ENCODE measurements around the gene LIX1L. TPM values are rescaled to one million over a fixed set of nuclear protein-coding genes. Genes with fewer than 3 reads are reported as not detected.

Gene LIX1L
- total RNA-seq, 1 experiment from 2014 or later = 12.4 TPM

DNA sequence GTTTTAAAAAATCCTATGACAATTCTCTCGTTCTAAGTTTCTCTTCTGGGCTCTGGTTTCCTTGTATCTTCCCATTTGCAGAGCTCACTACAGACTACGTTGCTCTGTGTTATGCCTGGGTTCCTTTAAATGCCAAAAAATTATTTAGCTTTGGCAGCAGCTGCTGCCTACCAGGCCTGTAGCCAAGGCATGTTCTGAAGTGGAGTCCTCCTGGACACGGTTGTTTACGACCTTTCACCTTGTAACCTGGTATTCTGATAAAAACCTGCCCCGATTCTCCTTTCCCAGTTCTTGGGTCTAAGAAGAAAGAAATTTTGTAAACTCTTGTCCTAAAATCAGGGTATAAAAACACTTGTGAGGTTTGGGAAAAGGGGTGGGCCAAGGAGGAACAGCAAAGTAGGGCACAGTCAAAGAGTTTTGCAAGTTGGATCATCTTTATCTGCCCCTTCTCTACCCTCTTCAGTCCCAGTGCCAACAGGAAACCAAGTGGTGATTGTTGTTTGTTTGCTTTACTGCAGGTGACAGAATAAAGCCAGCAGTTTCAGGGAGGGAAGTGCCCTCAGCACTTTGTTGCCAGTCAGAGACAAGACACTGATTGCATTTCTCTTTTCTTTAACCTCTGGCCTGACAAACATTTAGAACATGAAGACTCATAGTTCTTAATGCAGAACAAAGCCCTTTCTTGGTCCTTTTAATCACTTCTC lies 41.7 kb upstream of the LIX1L start:
- Histone ChIP-seq H3K79me2 (ENCODE audit: insufficient read depth, low read length) (no peaks in the 10 kb centered on the region), H4K20me1 (ENCODE audit: insufficient read depth) (no peaks in the 10 kb centered on the region), H3K4me1 (ENCODE audit: control insufficient read depth in 1 of 2, insufficient read depth in 2 of 2, low read length in 2 of 2) (no peaks in the 10 kb centered on the region), H3K9ac (ENCODE audit: low read length) (no peak overlapping the region), H3K36me3 (ENCODE audit: control insufficient read depth in 1 of 2, insufficient read depth in 2 of 2, low read length in 2 of 2) (no peaks in the 10 kb centered on the region), H3K4me3 (replicated peaks in 1 of 2; ENCODE audit: low read depth in 1 of 2, low read length in 2 of 2) (no peak overlapping the region), H3K27ac (ENCODE audit: low read depth, low read length) (no peak overlapping the region), H3K4me2 (ENCODE audit: low read length) (no peak overlapping the region), H2AFZ (ENCODE audit: low read depth, low read length, poor library complexity, severe bottlenecking) (no peak overlapping the region), H3K9me3 (ENCODE audit: control insufficient read depth in 1 of 2, insufficient read depth in 1 of 2, low read depth in 1 of 2, low read length in 2 of 2) (no peaks in the 10 kb centered on the region), H3K9me2 (ENCODE audit: insufficient read depth) (no peaks in the 10 kb centered on the region), H3K27me3 (ENCODE audit: insufficient read depth, low read length) (no peaks in the 10 kb centered on the region)
- DNase-seq (ENCODE audit: low read depth, low spot score) = no peak
- POLR2A ChIA-PET = no interaction called here
- no TSS peak for BruUV-seq (replicated peaks)
- intact Hi-C loops (cut with micrococcal nuclease) = loop anchor here (10.0 kb wide), 1 partner anchor 55 kb away; no protein-coding TSS in a partner anchor
- RAD21 ChIA-PET (ENCODE audit: low non-redundant PET in 1 of 2, low total read pairs in 2 of 2, uncharacterized antibody in 2 of 2, unreplicated experiment in 2 of 2) = no interaction called here
- CTCF ChIA-PET = no interaction called here
- TF ChIP-seq SRF (IDR thresholded peaks at IDR 0.05; ENCODE audit: low read depth) (no peak), EZH2 (IDR thresholded peaks at IDR 0.05) (no peak), SP1 (IDR thresholded peaks at IDR 0.05; ENCODE audit: low read depth) (no peak), ELF1 (IDR thresholded peaks at IDR 0.05; ENCODE audit: borderline replicate concordance, low read depth) (no peak)
- ATAC-seq = no peak

DNA sequence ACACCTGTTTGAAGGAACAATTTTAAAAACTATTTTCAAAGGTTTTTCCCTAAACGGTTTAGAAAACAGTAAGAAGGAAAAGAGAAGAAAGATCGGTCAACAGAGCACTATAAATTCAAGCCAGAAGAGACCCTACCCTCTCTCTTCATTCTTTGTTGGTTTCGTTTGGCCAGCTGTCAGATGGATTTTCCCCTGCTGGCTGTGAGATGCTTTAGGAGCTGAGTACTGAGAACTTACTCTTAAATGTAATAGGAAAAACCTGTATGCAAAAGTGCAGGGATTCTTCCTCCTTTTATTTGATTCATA lies 39.9 kb upstream of the LIX1L start:
- H3K79me2 ChIP-seq (ENCODE audit: insufficient read depth, low read length) = no peaks in the 10 kb centered on the region
- ATAC-seq (no peak), DNase-seq (ENCODE audit: low read depth, low spot score) (no peak)
- POLR2A ChIA-PET = interaction anchor here (1.4 kb wide), 1 partner anchor 10 kb away, joined by 3 read pairs; no protein-coding TSS in a partner anchor
- H3K27me3 ChIP-seq (ENCODE audit: insufficient read depth, low read length) = no peaks in the 10 kb centered on the region
- TF ChIP-seq EZH2 (IDR thresholded peaks at IDR 0.05) (no peak), POLR2A (IDR thresholded peaks at IDR 0.05; ENCODE audit: borderline replicate concordance, extremely low read depth, insufficient read depth, insufficient read length) (no peak), YY1 (IDR thresholded peaks at IDR 0.05; ENCODE audit: extremely low read depth, insufficient replicate concordance, low read depth, low read length) (no peak), ZFX (IDR thresholded peaks at IDR 0.05) (no peak), SIN3A (IDR thresholded peaks at IDR 0.05; ENCODE audit: low read depth) (no peak), EZH2phosphoT487 (IDR thresholded peaks at IDR 0.05; ENCODE audit: borderline replicate concordance) (no peak), CBX3 (IDR thresholded peaks at IDR 0.05; ENCODE audit: low read depth) (no peak), CEBPB (IDR thresholded peaks at IDR 0.05; ENCODE audit: low read depth) (no peak), SRF (IDR thresholded peaks at IDR 0.05; ENCODE audit: low read depth) (no peak), ZNF274 (IDR thresholded peaks at IDR 0.05; ENCODE audit: low read depth, low read length) (no peak)
- TF ChIP-seq, protein P1, sequence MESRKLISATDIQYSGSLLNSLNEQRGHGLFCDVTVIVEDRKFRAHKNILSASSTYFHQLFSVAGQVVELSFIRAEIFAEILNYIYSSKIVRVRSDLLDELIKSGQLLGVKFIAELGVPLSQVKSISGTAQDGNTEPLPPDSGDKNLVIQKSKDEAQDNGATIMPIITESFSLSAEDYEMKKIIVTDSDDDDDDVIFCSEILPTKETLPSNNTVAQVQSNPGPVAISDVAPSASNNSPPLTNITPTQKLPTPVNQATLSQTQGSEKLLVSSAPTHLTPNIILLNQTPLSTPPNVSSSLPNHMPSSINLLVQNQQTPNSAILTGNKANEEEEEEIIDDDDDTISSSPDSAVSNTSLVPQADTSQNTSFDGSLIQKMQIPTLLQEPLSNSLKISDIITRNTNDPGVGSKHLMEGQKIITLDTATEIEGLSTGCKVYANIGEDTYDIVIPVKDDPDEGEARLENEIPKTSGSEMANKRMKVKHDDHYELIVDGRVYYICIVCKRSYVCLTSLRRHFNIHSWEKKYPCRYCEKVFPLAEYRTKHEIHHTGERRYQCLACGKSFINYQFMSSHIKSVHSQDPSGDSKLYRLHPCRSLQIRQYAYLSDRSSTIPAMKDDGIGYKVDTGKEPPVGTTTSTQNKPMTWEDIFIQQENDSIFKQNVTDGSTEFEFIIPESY (IDR thresholded peaks at IDR 0.05; ENCODE audit: extremely low read depth, insufficient replicate concordance, low read length) = no peak
- TF ChIP-seq, protein P2, sequence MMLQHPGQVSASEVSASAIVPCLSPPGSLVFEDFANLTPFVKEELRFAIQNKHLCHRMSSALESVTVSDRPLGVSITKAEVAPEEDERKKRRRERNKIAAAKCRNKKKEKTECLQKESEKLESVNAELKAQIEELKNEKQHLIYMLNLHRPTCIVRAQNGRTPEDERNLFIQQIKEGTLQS (IDR thresholded peaks at IDR 0.05) = no peak
- TF ChIP-seq, protein P3, sequence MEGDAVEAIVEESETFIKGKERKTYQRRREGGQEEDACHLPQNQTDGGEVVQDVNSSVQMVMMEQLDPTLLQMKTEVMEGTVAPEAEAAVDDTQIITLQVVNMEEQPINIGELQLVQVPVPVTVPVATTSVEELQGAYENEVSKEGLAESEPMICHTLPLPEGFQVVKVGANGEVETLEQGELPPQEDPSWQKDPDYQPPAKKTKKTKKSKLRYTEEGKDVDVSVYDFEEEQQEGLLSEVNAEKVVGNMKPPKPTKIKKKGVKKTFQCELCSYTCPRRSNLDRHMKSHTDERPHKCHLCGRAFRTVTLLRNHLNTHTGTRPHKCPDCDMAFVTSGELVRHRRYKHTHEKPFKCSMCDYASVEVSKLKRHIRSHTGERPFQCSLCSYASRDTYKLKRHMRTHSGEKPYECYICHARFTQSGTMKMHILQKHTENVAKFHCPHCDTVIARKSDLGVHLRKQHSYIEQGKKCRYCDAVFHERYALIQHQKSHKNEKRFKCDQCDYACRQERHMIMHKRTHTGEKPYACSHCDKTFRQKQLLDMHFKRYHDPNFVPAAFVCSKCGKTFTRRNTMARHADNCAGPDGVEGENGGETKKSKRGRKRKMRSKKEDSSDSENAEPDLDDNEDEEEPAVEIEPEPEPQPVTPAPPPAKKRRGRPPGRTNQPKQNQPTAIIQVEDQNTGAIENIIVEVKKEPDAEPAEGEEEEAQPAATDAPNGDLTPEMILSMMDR (IDR thresholded peaks at IDR 0.05 in 2 of 3, conservative IDR thresholded peaks at IDR 0.05 in 1 of 3; ENCODE audit: borderline replicate concordance in 1 of 3, insufficient read depth in 1 of 3, low read depth in 2 of 3, low read length in 2 of 3) = no peak
- TF ChIP-seq, protein P4, sequence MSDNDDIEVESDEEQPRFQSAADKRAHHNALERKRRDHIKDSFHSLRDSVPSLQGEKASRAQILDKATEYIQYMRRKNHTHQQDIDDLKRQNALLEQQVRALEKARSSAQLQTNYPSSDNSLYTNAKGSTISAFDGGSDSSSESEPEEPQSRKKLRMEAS (IDR thresholded peaks at IDR 0.05) = no peak
- H3K9me2 ChIP-seq (ENCODE audit: insufficient read depth) = no peaks in the 10 kb centered on the region
- no peaks in the 10 kb centered on the region for H3K9me3 ChIP-seq (ENCODE audit: control insufficient read depth in 1 of 2, insufficient read depth in 1 of 2, low read depth in 1 of 2, low read length in 2 of 2)
- no peak overlapping the region for H2AFZ ChIP-seq (ENCODE audit: low read depth, low read length, poor library complexity, severe bottlenecking)
- RAD21 ChIA-PET (ENCODE audit: low non-redundant PET in 1 of 2, low total read pairs in 2 of 2, uncharacterized antibody in 2 of 2, unreplicated experiment in 2 of 2) = no interaction called here
- no peaks in the 10 kb centered on the region for H3K4me1 ChIP-seq (ENCODE audit: control insufficient read depth in 1 of 2, insufficient read depth in 2 of 2, low read length in 2 of 2)
- intact Hi-C loops (cut with micrococcal nuclease) = no loop called here
- H3K36me3 ChIP-seq (ENCODE audit: control insufficient read depth in 1 of 2, insufficient read depth in 2 of 2, low read length in 2 of 2) = no peaks in the 10 kb centered on the region
- no peak overlapping the region for H3K4me3 ChIP-seq (replicated peaks in 1 of 2; ENCODE audit: low read depth in 1 of 2, low read length in 2 of 2)
- no TSS peak for BruUV-seq (replicated peaks)
- no peak overlapping the region for H3K4me2 ChIP-seq (ENCODE audit: low read length)
- no peak overlapping the region for H3K9ac ChIP-seq (ENCODE audit: low read length)
- CTCF ChIA-PET = interaction anchor here (0.9 kb wide), 1 partner anchor 9 kb away, joined by 4 read pairs; no protein-coding TSS in a partner anchor
- no peaks in the 10 kb centered on the region for H4K20me1 ChIP-seq (ENCODE audit: insufficient read depth)
- no peak overlapping the region for H3K27ac ChIP-seq (ENCODE audit: low read depth, low read length)

All from HCT116 (cell line).